ENCODE results near the gene HPGD.

GRCh38 chr4:174451718-174452296, 70.5 kb downstream of the HPGD start:
- TF ChIP-seq CTCF (IDR thresholded peaks at IDR 0.05; ENCODE audit: insufficient read depth, low read length, poor library complexity, severe bottlenecking) (no peak), EZH2phosphoT487 (conservative IDR thresholded peaks at IDR 0.05; ENCODE audit: low read length) (no peak)

Measured in SU-DHL-6 (cell line).